ENCODE data around the gene CEACAM3.
"Not testable (repeated sequence)": the region's sequence is repeated elsewhere in the genome, so short reads cannot be mapped to it uniquely, and the experiment has no call there.

Gene CEACAM3

GRCh38 chr19:41796362-41796761 lies at the start of gene CEACAM3:
Gene CEACAM3, plus strand, starts transcription at chr19:41796587. Its CDS starts 91 bp downstream, at chr19:41796678.
- no peak within 1 kb of the TSS for H3K4me3 ChIP-seq (ENCODE audit: low read length)
- no peak within 1 kb of the TSS for H3K9ac ChIP-seq (ENCODE audit: low read length)
- H3K9me3 ChIP-seq (ENCODE audit: control insufficient read depth, low read length), result no peaks in the 10 kb centered on the region
- H3K36me3 ChIP-seq (ENCODE audit: control insufficient read depth, insufficient read depth, low read length), result no peaks in the 10 kb centered on the region
- H3K4me1 ChIP-seq (ENCODE audit: control insufficient read depth, insufficient read depth, low read length), result no peaks in the 10 kb centered on the region
- H3K27me3 ChIP-seq (ENCODE audit: control insufficient read depth, insufficient read depth, low read length), result peaks cover 4% of the 10 kb centered on the region

DNA sequence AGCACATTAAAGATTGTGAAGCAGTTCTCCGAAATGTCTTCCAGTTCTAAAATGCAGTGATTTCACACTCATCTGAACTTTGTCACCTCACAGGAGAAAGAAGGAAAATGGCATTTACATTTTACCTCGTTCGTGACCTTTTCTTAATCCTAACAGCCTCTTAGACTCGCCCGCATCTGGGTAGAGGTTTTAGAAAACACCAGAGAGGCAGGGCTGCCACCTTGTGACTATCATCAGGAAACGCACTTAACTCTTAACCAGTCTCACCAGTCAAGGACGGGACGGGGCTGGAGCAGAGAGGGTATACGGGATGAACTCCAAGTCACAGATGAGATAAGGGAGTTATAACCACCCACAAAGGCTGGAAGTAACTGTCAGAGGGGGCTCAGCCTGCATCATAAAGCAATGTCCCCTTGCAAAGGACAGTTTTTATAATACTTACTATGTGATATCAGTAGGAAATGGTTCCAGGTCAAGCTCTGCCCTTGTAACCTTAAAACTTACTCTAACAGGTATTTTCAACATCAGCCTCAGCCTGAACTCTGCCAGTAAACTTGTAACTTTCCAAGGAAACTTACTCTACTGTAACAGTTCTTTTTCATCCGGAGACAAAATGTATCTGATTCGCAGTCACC lies 49.7 kb upstream of the CEACAM3 start:
- no peaks in the 10 kb centered on the region for H3K36me3 ChIP-seq (ENCODE audit: control insufficient read depth, insufficient read depth, low read length)
- no peak overlapping the region for H3K9ac ChIP-seq (ENCODE audit: low read length)
- peaks cover 42% of the 10 kb centered on the region for H3K4me1 ChIP-seq (ENCODE audit: control insufficient read depth, insufficient read depth, low read length)

DNA sequence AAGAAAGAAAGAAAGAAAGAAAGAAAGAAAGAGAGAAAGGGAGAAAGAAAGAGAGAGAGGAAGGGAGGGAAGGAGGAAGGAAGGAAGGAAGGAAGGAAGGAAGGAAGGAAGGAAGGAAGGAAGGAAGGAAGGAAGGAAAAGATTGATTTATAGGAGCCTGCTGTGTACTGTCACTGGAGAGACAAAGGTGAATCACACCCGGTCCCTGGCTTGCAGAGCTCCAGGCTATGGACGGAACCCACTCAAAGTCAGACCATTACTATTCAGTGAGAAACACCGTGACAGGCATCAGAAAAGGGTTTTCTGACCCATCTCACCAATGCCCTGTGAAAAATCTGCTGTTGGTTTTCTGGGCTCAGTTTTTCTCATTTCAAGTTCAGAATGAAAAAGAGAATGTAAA lies 48.4 kb upstream of the CEACAM3 start:
- Histone ChIP-seq H3K9ac (ENCODE audit: low read length) (no peak overlapping the region), H3K27me3 (ENCODE audit: control insufficient read depth, insufficient read depth, low read length) (no peaks in the 10 kb centered on the region), H3K4me1 (ENCODE audit: control insufficient read depth, insufficient read depth, low read length) (peaks cover 55% of the 10 kb centered on the region), H3K36me3 (ENCODE audit: control insufficient read depth, insufficient read depth, low read length) (no peaks in the 10 kb centered on the region), H3K4me3 (ENCODE audit: low read length) (no peak overlapping the region), H3K9me3 (ENCODE audit: control insufficient read depth, low read length) (no peaks in the 10 kb centered on the region)

More for the DNA sequence above, 49.7 kb upstream of the CEACAM3 start:
- no peaks in the 10 kb centered on the region for H3K9me3 ChIP-seq (ENCODE audit: control insufficient read depth, low read length)
- no peak overlapping the region for H3K4me3 ChIP-seq (ENCODE audit: low read length)
- H3K27me3 ChIP-seq (ENCODE audit: control insufficient read depth, insufficient read depth, low read length), result no peaks in the 10 kb centered on the region

DNA sequence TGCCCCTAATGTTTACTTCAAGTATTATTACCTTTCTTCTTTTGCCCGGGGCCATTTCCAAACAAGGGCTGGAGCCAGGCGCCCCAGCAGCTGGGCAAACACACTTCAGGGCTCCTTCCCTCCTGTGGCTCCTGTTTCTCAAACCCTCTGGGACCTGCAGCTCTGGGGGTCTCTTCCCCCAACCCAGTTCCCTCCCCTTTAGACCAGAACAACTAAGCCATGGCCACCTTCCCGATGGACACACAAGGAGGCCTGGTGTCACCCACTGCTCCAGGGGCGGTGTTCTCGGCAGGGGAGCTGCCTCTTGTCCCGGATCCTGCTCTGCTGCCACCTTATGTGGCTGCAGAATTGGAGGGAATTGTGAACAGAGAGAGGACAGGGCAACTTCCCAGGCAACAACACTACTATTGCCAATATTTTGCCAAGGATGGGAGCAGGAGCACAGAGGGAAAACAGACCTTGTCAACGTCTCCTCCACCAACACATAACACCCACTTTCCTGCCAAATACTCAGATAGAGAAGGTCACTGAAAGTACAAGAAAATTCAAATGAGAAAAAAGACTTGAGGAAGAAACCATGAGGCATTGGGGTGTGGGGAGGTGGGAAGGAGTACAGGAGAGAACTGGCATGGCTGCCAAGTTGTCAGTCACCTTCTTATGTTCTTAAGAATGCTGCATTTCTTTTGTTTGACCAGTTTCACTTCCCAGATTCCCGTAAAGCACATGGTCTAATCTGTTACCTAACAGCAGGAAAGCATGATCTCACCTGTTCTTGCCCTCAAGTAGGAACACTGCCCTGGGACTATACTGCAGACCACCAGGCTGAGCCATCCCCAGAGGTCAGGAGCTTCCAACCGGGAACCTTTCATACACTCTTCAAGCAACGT lies 45.9 kb upstream of the CEACAM3 start:
- not testable (repeated sequence) for H3K4me3 ChIP-seq (ENCODE audit: low read length); H3K9me3 ChIP-seq (ENCODE audit: control insufficient read depth, low read length); H3K36me3 ChIP-seq (ENCODE audit: control insufficient read depth, insufficient read depth, low read length); H3K27me3 ChIP-seq (ENCODE audit: control insufficient read depth, insufficient read depth, low read length)
- H3K4me1 ChIP-seq (ENCODE audit: control insufficient read depth, insufficient read depth, low read length), result peaks cover 57% of the 10 kb centered on the region
- peak overlapping the region; percentile 48 for H3K9ac ChIP-seq (ENCODE audit: low read length)

GRCh38 chr19:41753159-41753558 lies 43.2 kb upstream of the CEACAM3 start:
- Histone ChIP-seq H3K4me3 (ENCODE audit: low read length) (no peak overlapping the region), H3K9ac (ENCODE audit: low read length) (peak overlapping the region; percentile 47), H3K36me3 (ENCODE audit: control insufficient read depth, insufficient read depth, low read length) (no peaks in the 10 kb centered on the region), H3K4me1 (ENCODE audit: control insufficient read depth, insufficient read depth, low read length) (peaks cover 44% of the 10 kb centered on the region), H3K27me3 (ENCODE audit: control insufficient read depth, insufficient read depth, low read length) (no peaks in the 10 kb centered on the region), H3K9me3 (ENCODE audit: control insufficient read depth, low read length) (no peaks in the 10 kb centered on the region)

- Histone ChIP-seq H3K4me3 (ENCODE audit: low read length) (no peak overlapping the region), H3K36me3 (ENCODE audit: control insufficient read depth, insufficient read depth, low read length) (no peaks in the 10 kb centered on the region), H3K4me1 (ENCODE audit: control insufficient read depth, insufficient read depth, low read length) (peaks cover 40% of the 10 kb centered on the region), H3K27me3 (ENCODE audit: control insufficient read depth, insufficient read depth, low read length) (no peaks in the 10 kb centered on the region), H3K9ac (ENCODE audit: low read length) (no peak overlapping the region), H3K9me3 (ENCODE audit: control insufficient read depth, low read length) (no peaks in the 10 kb centered on the region)
These were observed 42.4 kb upstream of the CEACAM3 start for GRCh38 chr19:41753936-41754529.

- Histone ChIP-seq H3K4me3 (ENCODE audit: low read length) (no peak within 1 kb of the TSS), H3K36me3 (ENCODE audit: control insufficient read depth, insufficient read depth, low read length) (no peaks in the 10 kb centered on the region), H3K9ac (ENCODE audit: low read length) (no peak within 1 kb of the TSS), H3K9me3 (ENCODE audit: control insufficient read depth, low read length) (no peaks in the 10 kb centered on the region), H3K4me1 (ENCODE audit: control insufficient read depth, insufficient read depth, low read length) (peaks cover 38% of the 10 kb centered on the region), H3K27me3 (ENCODE audit: control insufficient read depth, insufficient read depth, low read length) (no peaks in the 10 kb centered on the region)
These were observed 41.0 kb upstream of the CEACAM3 start, which contains the start of gene CEACAM6 for GRCh38 chr19:41755328-41755913. Gene CEACAM6, plus strand, starts transcription at chr19:41755530. Its CDS starts 109 bp downstream, at chr19:41755639.

DNA sequence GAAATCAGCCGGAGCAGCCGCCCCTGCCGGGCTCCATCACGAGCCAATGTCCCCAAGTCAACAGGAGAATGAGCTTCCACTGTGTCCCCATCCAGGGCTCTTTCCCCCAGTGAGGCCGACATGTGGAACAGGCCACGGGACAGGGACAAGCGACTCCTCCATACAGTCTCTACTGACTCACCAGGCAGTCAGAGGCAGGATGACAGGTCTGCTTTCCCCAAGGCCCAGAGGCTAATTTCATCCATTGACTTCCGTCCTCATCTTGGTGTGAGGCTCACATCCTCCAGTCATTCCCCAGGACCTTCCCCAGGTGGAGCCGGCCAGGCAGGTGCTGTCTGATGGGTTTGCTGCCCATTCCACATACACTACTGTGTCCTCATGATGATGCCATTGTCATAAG lies 37.5 kb upstream of the CEACAM3 start:
- Histone ChIP-seq H3K4me1 (ENCODE audit: control insufficient read depth, insufficient read depth, low read length) (peaks cover 8% of the 10 kb centered on the region), H3K4me3 (ENCODE audit: low read length) (no peak overlapping the region), H3K9me3 (ENCODE audit: control insufficient read depth, low read length) (no peaks in the 10 kb centered on the region), H3K36me3 (ENCODE audit: control insufficient read depth, insufficient read depth, low read length) (no peaks in the 10 kb centered on the region), H3K27me3 (ENCODE audit: control insufficient read depth, insufficient read depth, low read length) (no peaks in the 10 kb centered on the region), H3K9ac (ENCODE audit: low read length) (no peak overlapping the region)

GRCh38 chr19:41767115-41767514 lies 29.3 kb upstream of the CEACAM3 start:
- Histone ChIP-seq H3K4me1 (ENCODE audit: control insufficient read depth, insufficient read depth, low read length) (peaks cover 11% of the 10 kb centered on the region), H3K4me3 (ENCODE audit: low read length) (no peak overlapping the region), H3K27me3 (ENCODE audit: control insufficient read depth, insufficient read depth, low read length) (no peaks in the 10 kb centered on the region), H3K9me3 (ENCODE audit: control insufficient read depth, low read length) (no peaks in the 10 kb centered on the region), H3K36me3 (ENCODE audit: control insufficient read depth, insufficient read depth, low read length) (no peaks in the 10 kb centered on the region), H3K9ac (ENCODE audit: low read length) (no peak overlapping the region)

GRCh38 chr19:41768105-41768504 lies 28.3 kb upstream of the CEACAM3 start:
- not testable (repeated sequence) for H3K27me3 ChIP-seq (ENCODE audit: control insufficient read depth, insufficient read depth, low read length); H3K9me3 ChIP-seq (ENCODE audit: control insufficient read depth, low read length); H3K4me3 ChIP-seq (ENCODE audit: low read length); H3K9ac ChIP-seq (ENCODE audit: low read length); H3K36me3 ChIP-seq (ENCODE audit: control insufficient read depth, insufficient read depth, low read length)
- peaks cover 21% of the 10 kb centered on the region for H3K4me1 ChIP-seq (ENCODE audit: control insufficient read depth, insufficient read depth, low read length)

- H3K4me3 ChIP-seq (ENCODE audit: low read length), result no peak overlapping the region
- peaks cover 34% of the 10 kb centered on the region for H3K4me1 ChIP-seq (ENCODE audit: control insufficient read depth, insufficient read depth, low read length)
- no peak overlapping the region for H3K9ac ChIP-seq (ENCODE audit: low read length)
- no peaks in the 10 kb centered on the region for H3K27me3 ChIP-seq (ENCODE audit: control insufficient read depth, insufficient read depth, low read length)
- no peaks in the 10 kb centered on the region for H3K9me3 ChIP-seq (ENCODE audit: control insufficient read depth, low read length)
- no peaks in the 10 kb centered on the region for H3K36me3 ChIP-seq (ENCODE audit: control insufficient read depth, insufficient read depth, low read length)
These were observed 26.8 kb upstream of the CEACAM3 start for GRCh38 chr19:41769608-41770007.

- H3K9ac ChIP-seq (ENCODE audit: low read length), result no peak overlapping the region
- H3K9me3 ChIP-seq (ENCODE audit: control insufficient read depth, low read length), result no peaks in the 10 kb centered on the region
- no peaks in the 10 kb centered on the region for H3K36me3 ChIP-seq (ENCODE audit: control insufficient read depth, insufficient read depth, low read length)
- no peak overlapping the region for H3K4me3 ChIP-seq (ENCODE audit: low read length)
- H3K4me1 ChIP-seq (ENCODE audit: control insufficient read depth, insufficient read depth, low read length), result peaks cover 52% of the 10 kb centered on the region
- H3K27me3 ChIP-seq (ENCODE audit: control insufficient read depth, insufficient read depth, low read length), result no peaks in the 10 kb centered on the region
These were observed 25.0 kb upstream of the CEACAM3 start for GRCh38 chr19:41771410-41771809.
